Mesendoderm (in vitro differentiated cells): ENCODE measurements around the gene GRK1.

Experiments used
- DNase-seq: peaks from one replicate; pipeline ENCODE4 v3.0.0; 2013
- H2AK5ac ChIP-seq: 2 replicates; pipeline ENCODE4 v1.6.1; 2013; ENCODE audit warnings: low read length, inconsistent platforms
- H2BK120ac ChIP-seq: 2 replicates; pipeline ENCODE4 v1.6.1; 2013; ENCODE audit warnings: low read depth, mild to moderate bottlenecking, low read length, moderate library complexity, mixed read lengths
- H2BK15ac ChIP-seq: replicated peaks from 2 replicates; pipeline ENCODE4 v1.6.1; 2013; ENCODE audit warnings: low read depth, mild to moderate bottlenecking, moderate library complexity
- H2BK5ac ChIP-seq: 2 replicates; pipeline ENCODE4 v1.6.1; 2013; ENCODE audit warnings: low read length, inconsistent platforms
- H3K18ac ChIP-seq: 2 replicates; pipeline ENCODE4 v1.6.1; 2013; ENCODE audit warnings: mild to moderate bottlenecking, low read length, mixed read lengths
- H3K23ac ChIP-seq: one replicate; pipeline ENCODE4 v1.6.1; 2013; ENCODE audit warnings: low read length
- H3K27ac ChIP-seq: 2 replicates; pipeline ENCODE4 v1.5.1; 2013; ENCODE audit warnings: low read depth, mild to moderate bottlenecking, inconsistent platforms, low read length, moderate library complexity
- H3K27me3 ChIP-seq: 2 replicates; pipeline ENCODE4 v1.6.1; 2013; ENCODE audit warnings: low read length, control low read depth, mild to moderate bottlenecking, inconsistent platforms; ENCODE audit not compliant: insufficient read depth, poor library complexity
- H3K36me3 ChIP-seq: 2 replicates; pipeline ENCODE4 v1.6.1; 2013; ENCODE audit warnings: low read length, inconsistent platforms; ENCODE audit not compliant: control insufficient read depth, insufficient read depth
- H3K4ac ChIP-seq: one replicate; pipeline ENCODE4 v1.6.1; 2013; ENCODE audit warnings: low read depth, mild to moderate bottlenecking, low read length, moderate library complexity
- H3K4me1 ChIP-seq: 2 replicates; pipeline ENCODE4 v1.6.1; 2013; ENCODE audit warnings: low read depth, low read length, inconsistent platforms; ENCODE audit not compliant: control insufficient read depth
- H3K4me2 ChIP-seq: 2 replicates; pipeline ENCODE4 v1.6.1; 2013; ENCODE audit warnings: low read length
- H3K4me3 ChIP-seq: 2 replicates; pipeline ENCODE4 v1.5.1; 2013; ENCODE audit warnings: mild to moderate bottlenecking, low read length
- H3K56ac ChIP-seq: one replicate; pipeline ENCODE4 v1.6.1; 2013; ENCODE audit warnings: low read length
- H3K79me1 ChIP-seq: 2 replicates; pipeline ENCODE4 v1.6.1; 2013; ENCODE audit warnings: low read length, inconsistent platforms
- H3K79me2 ChIP-seq: 2 replicates; pipeline ENCODE4 v1.6.1; 2013; ENCODE audit warnings: mild to moderate bottlenecking, low read length; ENCODE audit not compliant: control insufficient read depth, insufficient read depth
- H3K9ac ChIP-seq: 2 replicates; pipeline ENCODE4 v1.6.1; 2013; ENCODE audit warnings: low read length, inconsistent platforms
- H4K5ac ChIP-seq: one replicate; pipeline ENCODE4 v1.6.1; 2013; ENCODE audit warnings: low read length
- H4K8ac ChIP-seq: one replicate; pipeline ENCODE4 v1.6.1; 2013; ENCODE audit warnings: low read depth, mild to moderate bottlenecking, control low read depth, low read length, moderate library complexity
- WGBS: extraction: QIAGEN DNeasy Blood & Tissue Kit; methylation state at CpG from one replicate; pipeline ENCODE4 v1.1.7; 2013; ENCODE audit warnings: low lambda C conversion rate, missing lambda C conversion rate; ENCODE audit not compliant: insufficient coverage; ENCODE audit errors: extremely low coverage; 5-methylcytosine and 5-hydroxymethylcytosine counted together

Gene GRK1

DNA sequence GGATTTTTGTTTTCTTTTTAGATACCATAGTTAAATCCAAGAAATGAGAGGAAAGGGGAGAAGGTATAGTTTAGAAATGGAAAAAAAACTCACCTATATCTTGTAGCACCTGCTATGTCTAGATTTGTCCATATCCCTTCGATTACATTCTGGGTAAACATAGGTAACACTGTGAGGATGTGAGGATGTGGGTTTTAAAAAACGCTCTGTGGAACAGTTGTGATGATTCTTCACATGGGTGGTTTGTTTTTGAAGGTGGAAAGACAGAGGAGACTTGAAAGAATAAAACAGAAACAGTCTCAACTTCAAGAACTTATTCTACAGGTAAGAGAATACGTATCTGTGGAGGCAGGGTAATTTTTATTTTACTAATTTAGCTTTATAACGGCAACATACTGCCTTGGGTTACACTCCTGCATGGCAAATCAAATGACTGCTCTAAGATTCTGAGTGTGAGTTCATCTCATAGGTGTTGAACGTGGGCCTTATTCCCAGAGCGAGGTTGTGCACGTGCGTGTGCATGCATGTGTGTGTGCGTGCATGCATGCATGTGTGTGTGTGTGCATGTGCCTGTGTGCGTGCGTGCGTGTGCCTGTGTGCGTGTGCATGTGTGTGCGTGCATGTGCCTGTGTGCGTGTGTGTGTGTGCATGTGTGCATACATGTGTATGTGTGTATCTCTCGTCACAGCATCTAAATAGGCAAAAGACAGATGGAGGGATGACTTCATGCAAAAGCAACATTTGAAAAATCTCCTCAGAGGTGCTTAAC, 32.6 kb upstream of the GRK1 start:
- no peak overlapping the region for H2AK5ac ChIP-seq
- no peak overlapping the region for H2BK5ac ChIP-seq
- no peaks in the 10 kb centered on the region for H3K4me1 ChIP-seq
- H2BK120ac ChIP-seq, result no peak overlapping the region
- H3K9ac ChIP-seq, result no peak overlapping the region
- no peak overlapping the region for H4K5ac ChIP-seq
- H3K4me2 ChIP-seq, result no peak overlapping the region
- H3K4me3 ChIP-seq, result no peak overlapping the region
- peaks cover 13% of the 10 kb centered on the region for H3K79me1 ChIP-seq
- no peak for DNase-seq
- H4K8ac ChIP-seq, result no peak overlapping the region
- peaks cover 4% of the 10 kb centered on the region for H3K79me2 ChIP-seq
- no peak overlapping the region for H3K4ac ChIP-seq
- H3K23ac ChIP-seq, result no peak overlapping the region
- H3K27ac ChIP-seq, result no peak overlapping the region
- H2BK15ac ChIP-seq, result no peak overlapping the region
- WGBS, result no CpG with 5 or more reads among the region's 16 CpGs
- no peak overlapping the region for H3K56ac ChIP-seq
- H3K36me3 ChIP-seq, result peaks cover 36% of the 10 kb centered on the region
- H3K27me3 ChIP-seq, result no peaks in the 10 kb centered on the region
- H3K18ac ChIP-seq, result no peak overlapping the region

DNA sequence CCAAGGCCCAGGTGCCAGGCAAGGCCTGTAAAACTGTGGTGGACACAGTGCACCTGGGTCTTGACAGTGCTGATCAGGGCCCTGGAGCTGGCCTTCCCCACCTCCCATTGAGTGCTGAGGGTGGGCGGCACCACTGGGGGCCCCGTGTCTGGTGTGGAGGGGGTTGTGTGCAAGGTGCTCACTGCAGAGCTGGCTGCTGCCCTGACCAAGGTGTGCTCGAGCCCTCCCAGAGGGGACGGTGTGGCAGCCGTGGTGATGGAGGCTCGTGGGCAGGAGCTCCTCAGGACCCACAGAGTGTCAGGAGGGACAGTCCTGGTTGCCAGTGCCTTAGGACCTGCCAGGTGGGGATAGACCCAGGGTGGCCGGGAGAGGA, 32.0 kb upstream of the GRK1 start:
- no peak for DNase-seq
- Histone ChIP-seq H2AK5ac (no peak overlapping the region), H3K23ac (no peak overlapping the region), H3K4me3 (no peak overlapping the region), H3K4me1 (no peaks in the 10 kb centered on the region), H3K79me2 (no peaks in the 10 kb centered on the region), H2BK120ac (no peak overlapping the region), H3K4me2 (no peak overlapping the region), H4K8ac (no peak overlapping the region), H2BK15ac (no peak overlapping the region), H3K27ac (no peak overlapping the region), H4K5ac (no peak overlapping the region), H3K18ac (no peak overlapping the region), H3K56ac (no peak overlapping the region), H3K9ac (no peak overlapping the region), H3K36me3 (peaks cover 42% of the 10 kb centered on the region), H3K27me3 (no peaks in the 10 kb centered on the region), H2BK5ac (no peak overlapping the region), H3K4ac (no peak overlapping the region), H3K79me1 (peaks cover 9% of the 10 kb centered on the region)
- no CpG with 5 or more reads among the region's 7 CpGs for WGBS

DNA sequence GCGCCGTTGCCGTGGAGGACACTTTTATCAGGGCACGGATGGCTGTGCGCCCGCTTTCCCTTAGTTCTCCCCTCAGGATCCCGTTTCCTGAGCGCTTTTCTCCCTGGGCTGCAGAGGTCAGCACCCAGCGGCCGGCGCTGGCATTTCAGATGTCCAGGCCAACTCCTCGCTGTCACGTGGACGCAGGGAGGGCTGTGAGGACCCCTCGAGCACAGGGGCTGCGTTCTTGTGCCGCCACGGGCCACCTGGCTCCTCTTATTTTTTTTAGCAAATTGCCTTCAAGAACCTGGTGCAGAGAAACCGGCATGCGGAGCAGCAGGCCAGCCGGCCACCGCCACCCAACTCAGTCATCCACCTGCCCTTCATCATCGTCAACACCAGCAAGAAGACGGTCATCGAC, 31.3 kb upstream of the GRK1 start:
- Histone ChIP-seq H3K79me2 (no peaks in the 10 kb centered on the region), H3K23ac (no peak overlapping the region), H3K18ac (no peak overlapping the region), H3K4ac (no peak overlapping the region), H3K9ac (no peak overlapping the region), H2AK5ac (no peak overlapping the region), H3K27me3 (no peaks in the 10 kb centered on the region), H3K27ac (no peak overlapping the region), H2BK5ac (no peak overlapping the region), H3K4me2 (no peak overlapping the region), H3K79me1 (peaks cover 9% of the 10 kb centered on the region), H2BK120ac (no peak overlapping the region), H3K36me3 (peaks cover 43% of the 10 kb centered on the region), H3K4me1 (no peaks in the 10 kb centered on the region), H4K5ac (no peak overlapping the region), H3K4me3 (no peak overlapping the region), H4K8ac (no peak overlapping the region), H2BK15ac (no peak overlapping the region), H3K56ac (no peak overlapping the region)
- DNase-seq, result no peak
- WGBS, result no CpG with 5 or more reads among the region's 25 CpGs

DNA sequence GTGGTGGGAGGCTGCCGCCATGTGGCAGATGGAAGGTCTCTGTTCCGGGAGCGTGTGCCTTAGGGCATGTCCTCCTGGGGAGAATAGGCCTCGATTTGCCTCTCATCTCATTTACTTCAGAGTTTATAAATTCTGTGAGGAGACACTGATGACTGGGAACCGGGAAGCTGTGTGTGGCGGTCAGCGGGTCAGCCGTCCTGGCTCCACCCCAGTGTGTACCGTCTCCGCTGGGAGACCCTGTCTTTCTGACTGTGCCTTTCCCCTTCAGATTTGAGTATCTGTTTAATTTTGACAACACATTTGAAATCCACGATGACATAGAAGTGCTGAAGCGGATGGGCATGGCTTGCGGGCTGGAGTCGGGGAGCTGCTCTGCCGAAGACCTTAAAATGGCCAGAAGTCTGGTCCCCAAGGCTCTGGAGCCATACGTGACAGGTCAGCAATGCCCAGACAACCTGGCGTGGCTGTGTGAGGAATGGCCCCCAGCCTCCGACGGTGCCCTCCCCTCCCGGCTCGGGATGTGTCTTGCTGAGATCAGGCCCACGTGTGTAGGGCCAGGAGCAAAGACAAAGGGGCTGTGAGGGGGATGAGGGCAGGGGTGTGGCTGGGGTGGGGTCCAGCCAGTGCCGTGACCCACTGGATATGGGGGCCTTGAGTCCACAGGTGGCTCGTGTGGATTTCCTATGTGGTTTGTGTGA, 30.6 kb upstream of the GRK1 start:
- H2AK5ac ChIP-seq, result no peak overlapping the region

DNA sequence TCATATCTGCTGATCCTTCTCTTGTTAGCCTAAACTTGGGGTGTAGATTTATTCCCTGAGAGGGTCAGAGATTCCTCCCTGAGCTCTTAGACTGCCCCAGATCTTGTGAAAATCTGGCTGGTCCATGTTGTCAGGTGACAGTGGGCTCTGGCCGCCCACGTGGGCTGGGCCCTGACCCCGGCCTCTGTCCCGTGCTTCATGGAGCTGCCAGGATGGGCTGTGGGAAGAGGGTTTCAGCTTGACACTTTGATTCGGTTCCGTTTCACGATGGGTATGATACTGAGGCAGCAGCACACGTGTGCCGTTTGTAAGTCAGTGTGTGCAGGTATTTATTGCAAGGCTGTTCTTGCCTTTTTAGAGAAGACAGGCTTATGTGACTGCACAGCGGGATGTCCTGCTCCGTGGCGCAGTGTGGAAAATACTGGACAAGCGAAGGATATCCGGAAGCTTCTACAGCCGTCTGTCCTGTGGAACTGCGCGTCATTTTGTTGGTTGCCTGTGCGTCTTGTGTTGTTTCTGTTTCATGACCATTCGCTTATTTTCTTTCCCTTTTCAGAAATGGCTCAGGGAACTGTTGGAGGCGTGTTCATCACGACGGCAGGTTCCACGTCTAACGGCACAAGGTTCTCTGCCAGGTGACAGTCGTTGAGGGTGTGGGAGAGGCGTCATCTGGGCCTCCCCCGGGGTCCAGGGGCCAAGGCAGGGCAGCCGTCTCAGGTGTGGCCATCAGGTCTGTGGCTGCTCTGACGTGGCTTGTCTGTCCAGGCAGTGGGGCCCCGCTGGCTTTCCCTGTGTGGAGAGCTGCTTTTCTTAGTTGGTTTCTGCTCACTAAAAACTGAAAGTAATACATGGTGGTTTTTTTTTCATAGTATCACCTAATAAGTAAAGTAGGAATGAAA, 29.5 kb upstream of the GRK1 start:
- Histone ChIP-seq H4K8ac (no peak overlapping the region), H3K18ac (no peak overlapping the region), H3K4ac (no peak overlapping the region), H3K23ac (peak overlapping the region; percentile 24), H3K36me3 (peaks cover 40% of the 10 kb centered on the region), H3K56ac (no peak overlapping the region), H2BK15ac (no peak overlapping the region), H3K4me2 (no peak overlapping the region), H2BK5ac (no peak overlapping the region), H3K79me2 (no peaks in the 10 kb centered on the region), H3K4me1 (no peaks in the 10 kb centered on the region), H3K9ac (no peak overlapping the region), H3K4me3 (no peak overlapping the region), H3K79me1 (peaks cover 2% of the 10 kb centered on the region), H3K27me3 (no peaks in the 10 kb centered on the region), H3K27ac (no peak overlapping the region), H2AK5ac (no peak overlapping the region), H2BK120ac (no peak overlapping the region), H4K5ac (no peak overlapping the region)
- DNase-seq, result no peak
- WGBS, result no CpG with 5 or more reads among the region's 30 CpGs

More for the DNA sequence above, 30.6 kb upstream of the GRK1 start:
- Histone ChIP-seq H3K27me3 (no peaks in the 10 kb centered on the region), H3K4me2 (no peak overlapping the region), H3K4me3 (no peak overlapping the region), H3K27ac (no peak overlapping the region), H3K23ac (no peak overlapping the region), H2BK15ac (no peak overlapping the region), H3K56ac (no peak overlapping the region), H3K18ac (no peak overlapping the region), H3K4ac (no peak overlapping the region), H3K9ac (no peak overlapping the region), H3K79me2 (no peaks in the 10 kb centered on the region), H2BK120ac (no peak overlapping the region), H3K79me1 (peaks cover 7% of the 10 kb centered on the region), H4K8ac (no peak overlapping the region), H3K4me1 (no peaks in the 10 kb centered on the region), H3K36me3 (peaks cover 44% of the 10 kb centered on the region), H4K5ac (no peak overlapping the region), H2BK5ac (no peak overlapping the region)
- WGBS, result no CpG with 5 or more reads among the region's 24 CpGs
- DNase-seq, result no peak
